Measurements from ENCODE around the gene CCDC102A.

DNA sequence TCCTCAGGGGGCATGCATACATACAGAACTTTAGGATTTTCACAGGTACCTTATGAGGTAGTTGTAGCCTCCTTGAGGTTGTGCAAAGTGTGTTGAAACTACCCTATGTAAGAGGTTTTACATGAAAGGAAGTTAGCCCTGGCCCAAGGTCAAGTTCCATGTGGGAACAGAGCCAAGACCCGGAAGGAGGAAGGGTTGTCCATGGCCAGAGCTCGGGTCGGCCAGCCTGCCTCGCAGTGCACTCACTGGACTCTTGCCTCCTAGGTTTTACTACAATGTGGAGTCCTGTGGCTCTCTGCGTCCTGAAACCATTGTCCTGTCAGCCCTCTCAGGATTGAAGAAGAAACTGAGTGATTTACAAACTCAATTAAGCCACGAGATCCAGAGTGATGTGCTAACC, 65.7 kb downstream of the CCDC102A start:
- TF ChIP-seq POLR2A (IDR thresholded peaks at IDR 0.05) = no peak
- TF ChIP-seq, protein P1, sequence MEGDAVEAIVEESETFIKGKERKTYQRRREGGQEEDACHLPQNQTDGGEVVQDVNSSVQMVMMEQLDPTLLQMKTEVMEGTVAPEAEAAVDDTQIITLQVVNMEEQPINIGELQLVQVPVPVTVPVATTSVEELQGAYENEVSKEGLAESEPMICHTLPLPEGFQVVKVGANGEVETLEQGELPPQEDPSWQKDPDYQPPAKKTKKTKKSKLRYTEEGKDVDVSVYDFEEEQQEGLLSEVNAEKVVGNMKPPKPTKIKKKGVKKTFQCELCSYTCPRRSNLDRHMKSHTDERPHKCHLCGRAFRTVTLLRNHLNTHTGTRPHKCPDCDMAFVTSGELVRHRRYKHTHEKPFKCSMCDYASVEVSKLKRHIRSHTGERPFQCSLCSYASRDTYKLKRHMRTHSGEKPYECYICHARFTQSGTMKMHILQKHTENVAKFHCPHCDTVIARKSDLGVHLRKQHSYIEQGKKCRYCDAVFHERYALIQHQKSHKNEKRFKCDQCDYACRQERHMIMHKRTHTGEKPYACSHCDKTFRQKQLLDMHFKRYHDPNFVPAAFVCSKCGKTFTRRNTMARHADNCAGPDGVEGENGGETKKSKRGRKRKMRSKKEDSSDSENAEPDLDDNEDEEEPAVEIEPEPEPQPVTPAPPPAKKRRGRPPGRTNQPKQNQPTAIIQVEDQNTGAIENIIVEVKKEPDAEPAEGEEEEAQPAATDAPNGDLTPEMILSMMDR (IDR thresholded peaks at IDR 0.05) = no peak
